Left forelimb (tissue), 1 donor: ENCODE measurements around the gene TMEM106B.

ENCODE experiments used
- DNase-seq: peaks from one replicate; pipeline ENCODE4 v3.0.0-alpha.2; 2018; ENCODE audit warnings: low spot score

TMEM106B gene

DNA sequence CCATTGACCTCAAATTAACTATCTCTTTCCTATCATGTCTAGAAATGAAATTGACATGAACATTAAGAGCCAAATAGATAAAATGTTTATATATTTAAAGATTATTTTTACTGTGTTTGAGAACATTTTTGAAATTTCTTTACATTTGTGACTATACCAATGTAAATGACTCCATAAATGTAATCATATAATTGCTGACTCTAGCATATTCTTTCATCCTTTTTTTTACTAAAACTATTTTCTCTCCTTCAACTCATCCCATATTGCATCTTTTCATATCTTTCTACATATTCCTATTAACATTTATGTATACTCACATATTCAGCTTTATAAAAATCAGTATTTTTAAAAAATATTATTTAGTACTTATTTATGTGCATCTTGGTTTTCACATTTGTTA, 16.9 kb downstream of the TMEM106B start:
- no peak for DNase-seq

DNA sequence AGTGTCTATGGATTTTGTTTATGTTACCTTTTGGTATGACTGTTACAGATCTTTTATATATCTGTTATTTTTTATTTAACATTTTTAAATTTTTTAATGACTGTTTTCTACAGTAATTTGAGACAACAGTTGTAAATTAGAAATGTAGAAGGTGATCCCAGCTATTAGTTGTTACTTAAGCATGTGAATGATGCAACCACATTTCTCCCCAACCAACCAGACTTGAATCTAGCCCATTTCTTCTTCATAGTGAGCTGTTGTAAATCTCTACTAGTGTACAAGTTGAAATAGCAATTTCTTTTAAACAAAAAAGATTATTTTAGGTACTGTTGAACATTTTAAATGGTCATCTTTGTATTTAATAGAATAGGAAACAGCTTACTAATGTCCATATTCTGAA, 18.0 kb downstream of the TMEM106B start:
- DNase-seq = no peak

DNA sequence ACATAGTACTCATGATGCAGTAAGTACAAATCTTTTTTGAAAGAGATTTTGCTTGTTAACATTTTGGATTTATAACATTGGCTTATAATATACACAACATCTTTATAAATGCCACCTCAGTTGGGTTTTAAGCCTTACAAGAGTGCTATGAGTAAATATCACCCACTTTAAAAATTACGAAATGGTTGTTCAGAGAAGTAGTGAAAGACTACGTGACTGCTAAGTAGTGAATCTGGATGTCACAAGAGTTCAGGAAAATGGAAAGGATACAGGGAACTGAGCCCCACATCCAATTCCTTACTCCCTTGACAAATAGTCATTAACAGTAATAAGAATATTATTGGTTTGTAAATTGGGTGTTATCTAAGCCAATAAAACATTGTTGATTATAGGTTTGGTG, 20.0 kb downstream of the TMEM106B start:
- DNase-seq = no peak

GRCh38 chr7:12233175-12233574, 22.1 kb downstream of the TMEM106B start:
- no peak for DNase-seq

DNA sequence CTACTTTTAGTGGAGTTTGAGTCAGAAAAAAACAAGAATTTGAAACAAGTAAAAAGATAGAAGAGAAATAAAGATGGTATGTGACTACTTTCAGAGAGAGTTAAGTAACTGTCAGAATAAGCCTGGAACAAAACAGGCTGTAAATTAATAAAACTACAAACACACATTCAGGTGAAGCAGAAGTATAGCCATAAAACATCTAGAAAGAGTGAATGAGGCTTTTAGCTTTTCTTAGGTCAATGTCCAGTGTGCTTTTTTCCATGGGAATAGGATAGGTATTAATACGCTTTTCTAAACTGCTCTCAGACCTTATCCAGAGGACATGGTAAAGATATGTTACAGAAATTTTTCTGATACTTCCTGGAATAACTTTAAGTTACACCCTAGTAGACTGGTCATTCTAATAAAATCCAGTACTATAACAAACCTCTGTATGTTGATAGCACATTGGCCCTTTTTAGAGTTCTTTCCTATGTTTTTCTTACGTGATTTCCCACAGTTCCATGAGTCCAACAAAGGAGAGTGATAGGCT, 23.3 kb downstream of the TMEM106B start:
- DNase-seq = no peak

DNA sequence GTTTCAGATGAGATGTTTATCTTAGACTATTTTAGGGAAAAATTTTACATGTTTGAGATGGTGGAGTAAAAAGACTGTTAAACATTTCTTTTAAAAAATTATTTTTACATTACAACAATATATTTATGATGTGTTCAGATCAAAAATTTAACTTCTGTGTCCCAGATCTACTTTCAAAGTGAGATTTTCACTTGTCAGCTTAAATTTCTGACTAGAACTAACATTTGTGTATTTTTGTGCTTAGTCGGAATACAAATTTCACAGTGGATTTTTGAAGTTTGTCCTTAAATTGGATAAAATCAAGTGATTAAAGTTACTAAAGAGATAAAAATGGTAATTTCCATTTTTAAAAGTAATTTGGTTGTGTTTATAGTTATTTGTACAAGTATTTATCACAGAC, 24.9 kb downstream of the TMEM106B start:
- DNase-seq = no peak

DNA sequence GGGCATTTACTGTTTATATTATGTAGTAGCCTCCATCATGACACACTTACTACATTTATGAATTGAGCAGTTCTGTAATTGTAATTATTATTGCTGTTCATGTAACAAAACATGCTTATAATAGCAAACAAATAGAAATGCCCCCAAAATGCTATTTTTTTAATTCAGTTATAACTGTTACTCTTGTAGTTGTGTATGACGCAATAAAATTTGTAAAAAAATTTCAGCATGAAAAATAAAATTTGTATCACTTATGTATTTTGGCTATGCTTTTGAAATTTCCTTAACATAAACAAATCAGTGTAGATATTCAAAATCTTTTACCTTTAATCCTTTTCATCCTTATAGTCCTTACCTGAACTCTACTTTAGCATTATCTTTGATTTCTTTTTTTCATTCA, 25.9 kb downstream of the TMEM106B start:
- no peak for DNase-seq

DNA sequence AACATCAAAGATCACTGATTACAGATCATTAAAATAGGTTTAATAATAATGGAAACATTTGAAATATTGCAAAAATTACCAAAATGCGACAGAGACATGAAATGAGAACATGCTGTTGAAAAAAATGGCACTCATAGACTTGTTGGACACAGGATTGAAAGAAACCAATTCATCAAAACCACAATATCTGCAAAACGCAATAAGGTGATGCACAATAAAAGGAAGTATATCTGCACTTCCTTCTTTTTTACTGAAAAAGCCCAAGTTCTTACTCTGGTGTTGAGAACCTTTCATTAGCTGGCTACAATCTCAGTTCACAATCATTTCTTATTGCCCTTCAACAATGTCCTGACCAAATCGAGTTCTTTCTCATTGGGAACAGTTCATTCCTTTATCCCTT, 28.7 kb downstream of the TMEM106B start:
- no peak for DNase-seq

- DNase-seq = no peak
Observed at GRCh38 chr7:12244129-12244528, 33.0 kb downstream of the TMEM106B start.

DNA sequence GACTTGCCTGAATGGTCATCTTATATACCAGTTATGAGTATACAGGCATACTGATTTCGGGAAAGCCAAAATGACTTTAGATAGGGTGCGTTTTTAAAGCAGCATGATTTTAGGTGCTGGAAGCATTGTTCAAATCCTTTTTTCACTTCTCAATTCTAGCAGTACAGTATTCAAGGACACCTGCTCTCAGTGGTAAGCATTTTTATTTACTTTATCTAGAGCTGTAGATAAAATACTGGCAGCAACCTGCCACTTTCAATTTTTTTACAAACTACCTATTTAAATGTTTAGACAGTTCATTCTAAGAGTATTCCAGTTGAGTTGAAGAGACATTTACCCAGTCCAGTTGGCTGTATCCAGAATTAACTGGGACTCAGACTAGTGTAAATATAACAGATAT, 33.6 kb downstream of the TMEM106B start:
- DNase-seq = no peak

- DNase-seq = no peak
Observed at GRCh38 chr7:12249706-12250105, 38.6 kb downstream of the TMEM106B start.

DNA sequence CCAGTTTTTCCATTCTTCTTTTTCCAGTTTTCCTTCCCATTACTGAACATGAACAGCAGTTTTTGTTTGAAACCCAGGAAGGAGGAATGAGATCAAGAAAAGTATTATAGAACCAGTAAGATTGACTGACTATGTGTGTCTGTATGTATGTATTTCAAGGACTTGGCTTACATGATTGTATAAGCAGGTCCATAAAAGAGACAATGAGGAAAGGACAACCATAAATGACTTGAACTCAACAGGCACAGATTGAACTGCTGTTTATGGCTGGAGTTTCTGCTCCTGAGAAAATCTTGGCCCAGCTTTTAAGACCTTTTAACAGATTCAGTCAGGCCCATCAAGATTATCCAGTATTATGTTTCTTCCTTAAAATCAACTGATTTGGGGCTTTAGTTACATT, 39.1 kb downstream of the TMEM106B start:
- no peak for DNase-seq

DNA sequence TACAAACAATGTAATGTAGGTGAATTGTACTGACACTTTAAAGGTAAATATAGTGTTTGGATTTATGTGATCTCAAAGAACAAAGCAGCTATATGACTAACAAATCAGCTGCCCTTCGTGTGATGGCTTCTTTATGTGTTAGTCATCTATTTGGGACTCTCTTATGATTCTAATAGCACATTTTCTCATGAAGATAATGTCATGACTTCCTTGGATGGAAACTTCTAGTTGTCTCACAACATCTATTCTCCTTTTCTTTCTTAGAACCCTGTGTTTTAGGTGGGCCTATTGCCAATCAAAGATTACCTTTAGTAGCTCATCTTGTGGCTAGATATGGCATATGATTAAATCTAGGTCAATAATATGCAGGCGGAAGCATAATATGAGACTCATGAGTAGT, 45.0 kb downstream of the TMEM106B start:
- DNase-seq = no peak

DNA sequence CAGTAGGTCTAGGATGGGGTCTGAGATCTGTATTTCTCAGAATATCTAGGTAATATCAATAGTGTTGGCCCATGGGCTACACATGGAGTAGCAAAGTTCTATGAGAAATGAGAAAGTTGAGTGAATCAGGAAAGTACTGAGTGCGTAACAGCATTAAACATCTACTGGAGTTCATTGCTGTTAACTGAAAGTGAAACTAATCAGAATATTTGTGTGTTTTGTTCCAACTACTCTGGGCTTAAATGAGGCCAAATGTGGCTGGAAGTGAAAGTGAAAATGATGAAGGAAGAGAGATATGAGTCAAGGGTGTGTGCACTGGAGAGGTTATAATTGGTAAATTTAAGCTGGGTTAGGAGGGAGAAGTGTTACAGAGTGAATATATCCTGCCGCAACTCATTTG, 46.5 kb downstream of the TMEM106B start:
- DNase-seq = no peak

GRCh38 chr7:12258074-12258473, 47.0 kb downstream of the TMEM106B start:
- no peak for DNase-seq

DNA sequence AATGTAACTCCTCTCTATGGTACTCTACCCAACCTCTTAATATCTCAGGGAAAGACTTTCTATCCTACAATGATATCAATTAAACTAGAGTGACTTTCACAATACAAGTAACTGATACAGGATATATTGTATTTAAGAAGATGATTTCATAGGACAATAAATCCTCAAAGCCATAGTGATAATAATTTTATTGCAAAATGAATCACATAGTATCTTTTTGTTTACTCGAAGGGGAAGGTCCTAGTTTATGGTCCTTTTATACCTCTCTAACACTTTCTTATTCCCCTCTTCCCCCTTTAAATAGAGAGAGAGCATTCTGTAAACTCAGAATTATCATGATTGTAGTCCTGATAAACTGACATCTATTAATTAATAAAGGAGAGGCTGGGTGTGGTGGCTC, 56.4 kb downstream of the TMEM106B start:
- no peak for DNase-seq

GRCh38 chr7:12269100-12269895, 58.2 kb downstream of the TMEM106B start:
- no peak for DNase-seq

DNA sequence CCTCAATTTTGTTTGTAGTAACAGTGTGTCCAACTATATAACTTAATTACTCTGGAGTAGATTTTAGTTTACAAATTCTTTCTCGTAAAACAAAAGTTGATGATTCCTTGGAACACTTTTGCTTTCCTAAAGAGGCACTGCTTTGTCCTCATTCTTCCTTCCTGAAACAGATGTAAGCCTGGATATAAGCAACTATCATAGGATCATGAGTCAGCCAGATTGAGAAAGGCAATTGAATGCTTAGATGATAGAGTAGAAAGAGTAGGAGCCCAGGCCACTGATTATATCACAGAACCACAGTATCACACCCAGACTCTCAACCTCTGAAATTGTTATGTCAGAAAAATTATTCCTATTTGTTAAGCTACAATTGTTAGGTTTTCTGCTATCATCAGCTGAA, 69.9 kb downstream of the TMEM106B start:
- DNase-seq = no peak

GRCh38 chr7:12287901-12288300, 76.8 kb downstream of the TMEM106B start:
- no peak for DNase-seq

DNA sequence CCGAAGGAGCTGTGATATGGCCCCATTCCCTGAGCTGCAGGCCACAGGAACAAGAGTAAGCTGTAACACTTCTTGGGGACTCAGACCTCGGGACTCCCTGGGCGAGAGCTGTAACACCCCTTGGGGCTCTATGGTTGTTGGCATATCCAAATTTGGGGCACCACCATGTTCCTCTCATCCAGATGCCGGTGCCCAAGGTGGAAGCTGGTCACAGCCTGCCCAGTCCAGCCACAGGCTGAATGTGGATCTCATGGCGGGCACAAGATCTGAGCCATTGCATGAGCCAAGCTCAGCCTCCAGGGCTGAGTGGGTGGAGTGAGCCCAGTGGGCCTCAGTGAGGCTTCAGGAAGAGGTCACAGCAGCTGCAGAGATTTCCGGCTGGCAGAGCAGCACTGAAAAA, 78.9 kb downstream of the TMEM106B start:
- DNase-seq = no peak

DNA sequence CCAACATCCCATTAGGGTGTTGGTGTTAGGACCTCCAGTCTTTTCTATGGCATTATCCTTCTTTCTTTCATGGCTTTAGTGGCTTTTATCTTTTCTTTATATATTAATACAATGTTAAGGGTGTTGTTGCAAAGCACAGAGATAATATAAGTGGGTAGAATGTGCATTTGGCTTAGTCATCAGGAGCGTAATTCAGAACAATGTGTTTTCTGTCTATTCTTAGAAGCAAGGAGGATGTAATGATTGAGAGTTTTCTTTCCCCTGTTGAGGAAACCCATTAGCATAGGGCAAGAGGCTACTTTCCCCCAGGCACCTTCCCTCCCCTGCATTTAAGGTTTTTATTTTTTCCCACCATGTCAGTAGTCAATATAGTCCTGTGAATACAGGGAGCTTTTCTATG, 79.7 kb downstream of the TMEM106B start:
- DNase-seq = no peak

DNA sequence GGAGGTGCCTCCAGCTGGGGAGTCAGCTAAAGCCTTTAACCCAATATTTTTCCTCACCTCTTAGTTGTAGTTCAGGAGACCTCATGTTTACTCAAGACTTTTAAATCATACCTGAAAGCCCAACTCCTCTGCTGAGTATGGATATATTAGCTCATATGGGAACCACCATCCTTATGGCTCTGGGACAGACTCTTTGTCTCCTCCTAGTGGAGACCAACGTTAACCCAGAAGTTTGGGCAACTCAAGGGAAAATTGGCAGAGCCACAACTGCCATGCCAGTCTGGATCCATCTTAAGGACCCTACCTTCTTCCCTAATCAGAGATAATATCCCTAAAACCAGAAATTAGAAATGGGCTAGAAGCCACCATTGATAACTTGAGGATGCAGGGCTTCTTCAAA, 80.8 kb downstream of the TMEM106B start:
- DNase-seq = no peak
